ENCODE measurements around the gene ZNF750.

The ZNF750 gene

GRCh38 chr17:82882715-82883418, 43.0 kb upstream of the ZNF750 start:
- no peak for TF ChIP-seq EZH2phosphoT487 (conservative IDR thresholded peaks at IDR 0.05; ENCODE audit: low read length)
- TF ChIP-seq CTCF (IDR thresholded peaks at IDR 0.05; ENCODE audit: insufficient read depth, low read length, poor library complexity, severe bottlenecking): no peak
- Histone ChIP-seq H3K4me2 (ENCODE audit: low read depth, low read length, poor library complexity, severe bottlenecking) (no peak overlapping the region), H3K36me3 (ENCODE audit: low read length) (no peaks in the 10 kb centered on the region), H3K9me3 (ENCODE audit: insufficient read depth, low read length) (no peaks in the 10 kb centered on the region), H3K9ac (ENCODE audit: low read length) (no peak overlapping the region), H3F3A (ENCODE audit: insufficient read depth) (peaks cover 6% of the 10 kb centered on the region; the same call in 1 of the 2 replicates), H3K27me3 (ENCODE audit: low read length) (no peaks in the 10 kb centered on the region), H3K4me3 (ENCODE audit: insufficient read depth, low read length, poor library complexity, severe bottlenecking) (no peak overlapping the region), H3K79me2 (ENCODE audit: insufficient read depth, low read length) (0 out of 2 replicates have a peak, but pooled peaks cover 7% of the 10 kb centered on the region), H3K9me2 (replicated peaks; ENCODE audit: insufficient read depth, low read length) (no peaks in the 10 kb centered on the region), H2AFZ (ENCODE audit: low read depth, low read length, severe bottlenecking) (no peak overlapping the region), H4K20me1 (ENCODE audit: low read depth, low read length) (no peaks in the 10 kb centered on the region), H3K27ac (ENCODE audit: low read depth, low read length) (no peak overlapping the region)

- Histone ChIP-seq H3K27me3 (ENCODE audit: low read length) (no peaks in the 10 kb centered on the region), H3K36me3 (ENCODE audit: low read length) (no peaks in the 10 kb centered on the region), H4K20me1 (ENCODE audit: low read depth, low read length) (no peaks in the 10 kb centered on the region), H3K9me3 (ENCODE audit: insufficient read depth, low read length) (no peaks in the 10 kb centered on the region), H3K27ac (ENCODE audit: low read depth, low read length) (no peak overlapping the region), H3K9me2 (replicated peaks; ENCODE audit: insufficient read depth, low read length) (no peaks in the 10 kb centered on the region), H3K4me2 (ENCODE audit: low read depth, low read length, poor library complexity, severe bottlenecking) (no peak overlapping the region), H3F3A (ENCODE audit: insufficient read depth) (peaks cover 6% of the 10 kb centered on the region; the same call in 1 of the 2 replicates), H2AFZ (ENCODE audit: low read depth, low read length, severe bottlenecking) (no peak overlapping the region), H3K9ac (ENCODE audit: low read length) (no peak overlapping the region), H3K4me3 (ENCODE audit: insufficient read depth, low read length, poor library complexity, severe bottlenecking) (no peak overlapping the region), H3K79me2 (ENCODE audit: insufficient read depth, low read length) (0 out of 2 replicates have a peak, but pooled peaks cover 7% of the 10 kb centered on the region)
- TF ChIP-seq CTCF (IDR thresholded peaks at IDR 0.05; ENCODE audit: insufficient read depth, low read length, poor library complexity, severe bottlenecking) (no peak), EZH2phosphoT487 (conservative IDR thresholded peaks at IDR 0.05; ENCODE audit: low read length) (no peak)
Observed at GRCh38 chr17:82881900-82882714, 42.3 kb upstream of the ZNF750 start.

GRCh38 chr17:82881324-82881823, 41.6 kb upstream of the ZNF750 start:
- Histone ChIP-seq H3K9me2 (replicated peaks; ENCODE audit: insufficient read depth, low read length) (no peaks in the 10 kb centered on the region), H3K36me3 (ENCODE audit: low read length) (no peaks in the 10 kb centered on the region), H2AFZ (ENCODE audit: low read depth, low read length, severe bottlenecking) (no peak overlapping the region), H4K20me1 (ENCODE audit: low read depth, low read length) (no peaks in the 10 kb centered on the region), H3K27me3 (ENCODE audit: low read length) (no peaks in the 10 kb centered on the region), H3K27ac (ENCODE audit: low read depth, low read length) (no peak overlapping the region), H3K4me2 (ENCODE audit: low read depth, low read length, poor library complexity, severe bottlenecking) (no peak overlapping the region), H3K9me3 (ENCODE audit: insufficient read depth, low read length) (no peaks in the 10 kb centered on the region), H3K4me3 (ENCODE audit: insufficient read depth, low read length, poor library complexity, severe bottlenecking) (no peak overlapping the region), H3F3A (ENCODE audit: insufficient read depth) (peaks cover 6% of the 10 kb centered on the region; the same call in 1 of the 2 replicates), H3K79me2 (ENCODE audit: insufficient read depth, low read length) (0 out of 2 replicates have a peak, but pooled peaks cover 7% of the 10 kb centered on the region), H3K9ac (ENCODE audit: low read length) (no peak overlapping the region)
- no peak for TF ChIP-seq EZH2phosphoT487 (conservative IDR thresholded peaks at IDR 0.05; ENCODE audit: low read length)
- no peak for TF ChIP-seq CTCF (IDR thresholded peaks at IDR 0.05; ENCODE audit: insufficient read depth, low read length, poor library complexity, severe bottlenecking)

Measured in SU-DHL-6 (cell line).